Measurements from ENCODE around the gene CYRIA.

- TF ChIP-seq POLR2A (IDR thresholded peaks at IDR 0.05) (no peak), CTCF (IDR thresholded peaks at IDR 0.05) (no peak)
Measured at GRCh38 chr2:16683576-16683975, 17.9 kb upstream of the CYRIA start.

Data from heart left ventricle (tissue), 13 donors.